ENCODE results near the gene KCNN3.
"Not testable (repeated sequence)": the region's sequence is repeated elsewhere in the genome, so short reads cannot be mapped to it uniquely, and the experiment has no call there.

Gene KCNN3

DNA sequence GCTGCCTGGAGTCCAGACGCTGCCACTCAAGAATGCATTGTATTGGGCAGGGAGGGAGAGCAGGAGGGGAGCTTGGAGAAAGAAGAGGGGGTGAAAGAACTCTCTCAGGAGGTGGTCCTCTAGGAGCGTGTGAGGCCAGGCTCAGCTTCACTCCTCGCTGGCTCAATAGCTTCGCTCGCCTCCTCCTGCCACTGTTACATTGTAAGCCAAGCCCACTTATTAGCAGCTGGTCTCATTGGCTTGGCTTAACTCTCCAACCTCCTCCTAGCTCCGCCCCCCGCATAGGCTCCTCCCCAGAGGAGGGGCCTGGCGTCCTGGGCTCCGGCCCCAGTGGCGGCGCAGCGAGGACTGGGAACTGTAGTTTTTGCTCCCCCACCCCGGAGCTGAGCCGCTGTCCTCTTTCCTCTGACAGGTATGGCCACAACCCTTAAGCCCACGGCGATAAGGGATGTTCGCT, at the start of gene KCNN3:
Gene KCNN3, minus strand, starts transcription at position 167 of the 457 bp plus-strand sequence. CDS start 317 bp downstream, outside the sequence.
- DNase-seq, result peak; percentile 96

GRCh38 chr1:154913273-154913672, 43.2 kb upstream of the KCNN3 start:
- DNase-seq, result no peak

GRCh38 chr1:154912755-154913154, 42.7 kb upstream of the KCNN3 start:
- no peak for DNase-seq

GRCh38 chr1:154911691-154912550, 41.8 kb upstream of the KCNN3 start:
- DNase-seq, result no peak

GRCh38 chr1:154910851-154911250, 40.8 kb upstream of the KCNN3 start:
- no peak for DNase-seq

- no peak for DNase-seq
Observed at GRCh38 chr1:154908937-154909336, 38.9 kb upstream of the KCNN3 start.

DNA sequence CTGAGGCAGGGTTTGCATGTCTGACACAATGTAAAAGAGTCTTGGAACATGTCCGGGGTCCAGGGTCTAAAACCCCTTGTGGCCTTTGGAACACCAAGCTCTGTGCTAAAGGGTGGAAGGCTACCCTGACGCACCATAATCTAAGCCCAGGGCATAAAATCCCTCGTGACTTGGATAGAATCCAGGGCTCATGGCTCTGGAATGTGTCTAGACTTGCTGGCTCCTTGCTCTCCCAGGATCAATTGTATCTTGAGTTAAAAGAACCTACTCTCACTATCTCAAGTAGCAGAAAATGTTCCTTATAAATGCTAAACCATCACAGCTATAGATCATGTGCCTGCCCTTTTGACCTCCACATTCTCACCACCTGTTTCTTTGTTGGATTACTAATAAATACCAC, 38.0 kb upstream of the KCNN3 start:
- not testable (repeated sequence) for DNase-seq

DNA sequence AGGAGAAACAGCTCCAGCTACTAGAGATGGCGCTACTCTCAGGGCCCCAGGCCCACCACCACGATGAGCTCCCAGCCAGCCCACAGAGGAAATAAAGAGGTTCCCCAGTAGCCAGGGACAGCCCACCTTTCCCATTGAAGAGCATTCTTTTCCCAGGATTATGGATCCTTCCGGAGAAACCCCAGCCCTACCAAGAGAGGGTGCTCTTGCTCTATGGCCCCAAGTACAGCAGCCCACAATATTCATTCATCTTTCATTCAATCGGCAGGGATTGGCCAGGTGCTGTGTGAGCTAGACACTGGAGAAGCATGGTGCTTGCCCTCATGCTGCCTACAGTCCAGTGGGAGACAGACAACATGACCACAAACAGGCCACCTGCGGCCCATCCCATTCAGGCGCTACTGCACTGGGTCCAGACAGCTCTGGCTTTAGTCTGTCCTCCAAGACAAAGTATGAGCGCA, 36.6 kb upstream of the KCNN3 start:
- DNase-seq, result no peak

DNA sequence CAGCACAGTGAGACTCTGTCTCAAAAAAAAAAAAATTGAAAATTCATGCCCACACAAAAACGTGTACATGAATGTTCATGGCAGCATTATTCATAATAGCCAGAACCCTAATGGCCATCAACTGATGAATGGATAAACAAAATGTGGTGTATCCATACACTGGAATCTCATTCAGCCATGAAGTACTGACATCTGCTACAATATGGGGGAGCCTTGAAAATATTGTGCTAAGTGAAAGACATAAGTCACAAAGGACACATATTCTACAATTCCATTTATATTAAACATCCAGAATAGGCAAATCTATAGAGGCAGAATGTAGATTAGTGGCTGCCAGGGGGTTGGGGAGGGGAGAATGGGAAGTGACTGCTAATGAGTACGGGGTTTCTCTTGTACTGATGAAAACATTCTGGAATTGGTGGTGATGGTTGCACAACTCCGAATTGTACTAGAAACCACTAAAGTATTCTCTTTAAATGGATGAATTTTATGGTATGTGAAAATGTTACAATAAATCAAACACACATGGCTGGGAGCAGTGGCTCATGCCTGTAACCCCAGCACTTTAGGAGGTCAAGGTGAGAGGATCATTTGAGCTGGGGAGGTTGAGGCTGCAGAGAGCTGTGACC, 33.0 kb upstream of the KCNN3 start:
- no peak for DNase-seq

DNA sequence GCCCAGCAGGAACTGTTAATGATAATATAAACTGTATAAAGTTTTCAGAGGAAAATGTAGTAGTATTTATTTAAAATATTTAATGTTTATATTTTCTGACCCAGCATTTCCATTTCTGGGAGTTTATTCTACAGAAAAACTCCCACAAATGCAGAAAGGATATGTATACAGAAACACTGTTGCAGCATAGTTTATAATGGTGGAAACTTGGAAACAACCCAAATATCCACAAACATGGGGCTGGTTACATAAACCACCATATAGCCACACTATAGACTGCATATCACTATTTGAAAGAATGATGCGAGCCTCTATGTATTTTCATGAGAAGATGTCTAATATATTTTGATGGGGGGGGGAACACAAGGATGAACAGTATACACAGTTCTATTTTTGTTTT, 31.5 kb upstream of the KCNN3 start:
- no peak for DNase-seq

DNA sequence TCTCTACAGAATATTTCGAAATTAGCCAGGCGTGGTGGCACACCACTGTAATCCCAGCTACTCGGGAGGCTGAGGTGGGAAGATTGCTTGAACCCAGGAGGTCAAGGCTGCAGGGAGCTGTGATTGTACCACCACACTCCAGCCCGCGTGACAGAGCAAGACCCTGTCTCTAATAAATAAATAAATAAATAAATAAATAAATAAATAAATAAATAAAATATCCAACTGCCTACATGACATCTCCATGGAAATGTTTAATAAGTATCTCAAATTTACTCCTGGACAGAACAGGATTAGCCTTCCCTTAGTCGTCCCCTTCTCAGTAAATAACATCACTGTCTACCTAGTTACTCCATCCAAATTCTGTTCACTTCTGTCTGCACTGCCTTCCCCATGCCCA, 29.0 kb upstream of the KCNN3 start:
- no peak for DNase-seq

- DNase-seq, result no peak
Observed at GRCh38 chr1:154896771-154897286, 26.7 kb upstream of the KCNN3 start.

- no peak for DNase-seq
Observed at GRCh38 chr1:154895798-154896197, 25.7 kb upstream of the KCNN3 start.

DNA sequence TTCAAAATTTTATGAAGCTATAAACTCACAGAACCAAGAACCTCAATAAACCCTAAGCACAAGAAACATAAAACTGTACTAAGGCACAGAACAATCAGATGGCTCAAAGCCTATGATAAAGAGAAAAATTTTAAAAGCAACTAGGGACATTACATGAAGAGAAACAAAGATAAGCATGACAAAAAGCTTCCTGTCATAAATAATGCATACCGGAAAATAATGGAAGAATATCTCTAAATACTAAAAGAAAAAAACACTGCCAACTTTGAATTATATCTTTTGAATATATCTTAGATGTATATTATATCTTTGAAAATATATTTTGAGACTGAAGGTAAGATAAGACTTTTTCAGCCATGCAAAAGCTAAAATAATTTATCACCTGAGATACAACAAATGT, 21.4 kb upstream of the KCNN3 start:
- DNase-seq, result no peak

GRCh38 chr1:154888757-154889156, 18.7 kb upstream of the KCNN3 start:
- DNase-seq, result no peak

- DNase-seq, result no peak
Observed at GRCh38 chr1:154886281-154887015, 16.4 kb upstream of the KCNN3 start.

GRCh38 chr1:154884869-154885701, 15.0 kb upstream of the KCNN3 start:
- no peak for DNase-seq

DNA sequence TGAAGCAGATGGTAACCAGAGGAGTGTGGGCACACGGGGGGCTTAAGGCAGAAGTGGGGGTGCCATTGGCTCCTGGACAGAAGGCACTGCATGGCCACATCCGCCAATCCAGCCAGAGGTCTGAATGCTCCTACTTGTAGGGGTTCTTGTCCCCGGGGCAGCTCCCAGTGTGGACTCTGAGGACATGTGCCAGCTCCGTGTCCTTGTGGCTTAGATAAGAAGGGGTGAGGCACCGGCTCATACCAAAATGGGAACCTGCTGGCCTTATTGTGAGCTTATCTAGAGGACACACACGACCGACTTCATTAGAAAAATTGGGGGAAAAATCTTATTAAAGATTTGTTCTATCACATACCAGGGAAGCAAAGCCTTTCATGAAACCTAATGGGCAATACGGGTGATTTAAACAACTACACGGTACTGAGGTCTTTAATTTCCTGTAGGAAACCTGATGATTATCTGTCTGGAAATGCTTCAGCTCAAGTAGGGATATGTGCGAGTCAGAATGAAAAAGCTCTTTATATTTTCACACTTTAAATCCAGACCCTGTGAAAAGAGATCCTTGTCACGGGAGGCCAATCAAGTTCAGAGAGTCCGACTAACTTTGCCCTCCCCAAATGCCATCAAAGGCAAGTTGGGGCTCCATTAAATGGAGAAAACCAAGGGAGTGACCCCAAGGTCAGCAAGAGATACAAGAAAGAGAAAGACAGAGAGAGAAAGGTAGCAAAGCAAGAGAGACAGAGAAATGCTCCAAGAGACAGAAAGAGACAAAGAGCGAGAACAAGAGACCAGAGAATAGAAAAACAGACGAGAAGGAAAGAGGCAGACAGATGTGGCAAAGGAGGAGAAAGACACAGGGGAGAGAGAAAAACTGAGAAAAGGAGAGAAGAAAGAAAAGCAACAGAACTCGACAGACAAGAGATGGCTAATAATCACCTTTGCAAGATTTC, 14.1 kb upstream of the KCNN3 start:
- DNase-seq, result no peak

DNA sequence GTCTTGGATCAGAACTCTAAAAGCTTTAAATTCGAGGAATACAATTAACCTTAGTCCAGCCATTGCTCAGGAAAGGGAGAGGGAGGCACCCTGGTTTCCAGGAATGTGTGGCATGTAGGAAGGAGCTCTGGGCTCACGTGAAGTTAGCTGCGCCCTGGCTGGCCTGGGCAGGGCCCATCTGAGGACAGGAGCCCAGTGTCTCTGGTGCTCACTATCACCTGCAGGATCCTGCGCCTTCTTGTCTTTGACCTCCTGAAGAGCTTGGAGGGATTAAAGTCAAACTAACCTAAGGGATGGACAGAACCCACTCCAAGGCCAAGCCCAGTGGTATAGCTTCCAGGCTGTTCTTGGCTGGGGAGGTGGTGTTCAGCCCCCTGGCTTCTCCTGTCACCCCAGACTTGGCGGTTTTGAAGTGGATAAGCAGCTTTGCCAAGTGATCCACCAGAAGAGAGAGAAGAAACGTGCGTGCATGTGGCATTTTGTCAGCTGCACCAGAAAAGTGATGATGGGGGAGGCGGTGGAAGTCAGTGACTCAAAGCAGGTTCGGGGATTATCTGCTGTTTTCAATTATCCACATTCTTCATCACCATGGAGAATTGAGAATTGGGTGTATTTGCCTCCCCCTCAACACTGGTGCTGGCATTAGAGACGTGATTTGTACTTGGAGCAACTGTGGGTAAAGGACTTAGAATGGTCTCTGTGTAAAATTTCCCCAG, 11.9 kb upstream of the KCNN3 start:
- no peak for DNase-seq

DNA sequence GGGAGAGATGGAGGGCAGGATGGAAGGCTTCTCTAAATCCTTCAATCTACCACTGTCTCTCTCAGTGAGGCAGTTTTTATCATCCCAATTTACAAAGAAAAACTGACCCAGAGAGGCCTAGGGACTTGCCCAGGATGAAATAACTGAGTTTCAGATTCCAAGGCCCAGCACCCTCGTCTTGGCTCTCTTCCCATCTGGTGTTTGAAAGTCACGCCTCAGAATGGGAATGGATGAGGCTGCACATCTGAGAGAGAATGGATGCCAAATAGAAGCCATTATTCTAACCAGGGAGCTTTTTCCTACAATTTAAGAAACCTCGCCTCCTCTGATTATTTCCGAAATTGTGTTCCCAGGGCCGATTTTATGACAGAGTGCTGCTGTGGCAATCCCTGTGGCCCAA, 10.6 kb upstream of the KCNN3 start:
- DNase-seq, result no peak
